22Rv1 (cell line): ENCODE measurements around the gene HGFAC.

Source experiments
- ZFX ChIP-seq: fragments of 450-650 bp; IDR thresholded peaks from 2 replicates; pipeline ENCODE4 v1.6.1; 2017; ENCODE audit warnings: antibody characterized with exemption, borderline replicate concordance
- TF ChIP-seq, protein P1 (sequence below): fragments of 450-650 bp; IDR thresholded peaks from 2 replicates; pipeline ENCODE4 v1.5.1; 2017; ENCODE audit warnings: mild to moderate bottlenecking

GRCh38 chr4:3416270-3416669 lies 25.5 kb upstream of the HGFAC start:
- TF ChIP-seq, protein P1, sequence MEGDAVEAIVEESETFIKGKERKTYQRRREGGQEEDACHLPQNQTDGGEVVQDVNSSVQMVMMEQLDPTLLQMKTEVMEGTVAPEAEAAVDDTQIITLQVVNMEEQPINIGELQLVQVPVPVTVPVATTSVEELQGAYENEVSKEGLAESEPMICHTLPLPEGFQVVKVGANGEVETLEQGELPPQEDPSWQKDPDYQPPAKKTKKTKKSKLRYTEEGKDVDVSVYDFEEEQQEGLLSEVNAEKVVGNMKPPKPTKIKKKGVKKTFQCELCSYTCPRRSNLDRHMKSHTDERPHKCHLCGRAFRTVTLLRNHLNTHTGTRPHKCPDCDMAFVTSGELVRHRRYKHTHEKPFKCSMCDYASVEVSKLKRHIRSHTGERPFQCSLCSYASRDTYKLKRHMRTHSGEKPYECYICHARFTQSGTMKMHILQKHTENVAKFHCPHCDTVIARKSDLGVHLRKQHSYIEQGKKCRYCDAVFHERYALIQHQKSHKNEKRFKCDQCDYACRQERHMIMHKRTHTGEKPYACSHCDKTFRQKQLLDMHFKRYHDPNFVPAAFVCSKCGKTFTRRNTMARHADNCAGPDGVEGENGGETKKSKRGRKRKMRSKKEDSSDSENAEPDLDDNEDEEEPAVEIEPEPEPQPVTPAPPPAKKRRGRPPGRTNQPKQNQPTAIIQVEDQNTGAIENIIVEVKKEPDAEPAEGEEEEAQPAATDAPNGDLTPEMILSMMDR = no peak
- no peak for TF ChIP-seq ZFX
